K562 (cell line): ENCODE results near the gene GATC.

ENCODE experiments used
- CTCF ChIP-seq, 3 experiments: IDR thresholded peaks in 2 of 3; conservative IDR thresholded peaks in 1 of 3; 2 replicates each; pipeline ENCODE4 v1.5.1; 2011 to 2012; ENCODE audit warnings: low read length in 3 of 3, mild to moderate bottlenecking in 3 of 3, control low read depth in 2 of 3, improper control_type of control experiment in 1 of 3, inconsistent platforms in 1 of 3, low read depth in 1 of 3, mixed read lengths in 1 of 3, moderate library complexity in 1 of 3; ENCODE audit not compliant: insufficient read depth in 2 of 3
- ESRRA ChIP-seq: fragments of 450-650 bp; IDR thresholded peaks from 2 replicates; pipeline ENCODE4 v1.6.1; 2014; ENCODE audit warnings: low read depth, mild to moderate bottlenecking, moderate library complexity, borderline replicate concordance
- ETV5 ChIP-seq: sonication (generic); formaldehyde crosslinking; IDR thresholded peaks from 2 replicates; pipeline ENCODE4 v1.4.0; 2020; ENCODE audit warnings: low read depth, mild to moderate bottlenecking, missing genetic modification reagents
- EZH2 ChIP-seq: IDR thresholded peaks from 2 replicates; pipeline ENCODE4 v1.6.1; 2012; ENCODE audit warnings: low read depth, mild to moderate bottlenecking, inconsistent platforms, low read length, borderline replicate concordance
- FOXM1 ChIP-seq, 2 experiments: fragments of 450-650 bp in 1 of 2; sonication (generic) in 1 of 2; formaldehyde crosslinking in 1 of 2; IDR thresholded peaks; 2 replicates each; pipeline versions ENCODE4 v1.6.1 to v1.9.0; 2017 to 2022; ENCODE audit warnings: low read depth in 2 of 2, mild to moderate bottlenecking in 2 of 2, missing genetic modification reagents in 1 of 2, moderate library complexity in 1 of 2
- HNRNPH1 ChIP-seq: fragments of 200-400 bp; formaldehyde crosslinking; optimal IDR thresholded peaks from 2 replicates; pipeline ENCODE3; 2017; ENCODE audit warnings: low read depth, mild to moderate bottlenecking, low read length, moderate library complexity
- KLF10 ChIP-seq: fragments of 250-450 bp; sonication (Bioruptor Pico); IDR thresholded peaks from 2 replicates; pipeline ENCODE4 v1.6.1; 2021; ENCODE audit warnings: matching md5 sums
- MLX ChIP-seq, 2 experiments: fragments of 450-650 bp in 1 of 2; sonication (generic) in 1 of 2; formaldehyde crosslinking; conservative IDR thresholded peaks; 2 replicates each; pipeline versions ENCODE4 v1.4.0 to v1.8.1; 2020 to 2022; ENCODE audit warnings: mild to moderate bottlenecking in 1 of 2, missing genetic modification reagents in 1 of 2
- POLR2AphosphoS5 ChIP-seq: IDR thresholded peaks from 2 replicates; pipeline ENCODE4 v1.6.1; 2011; ENCODE audit warnings: mild to moderate bottlenecking, low read depth, low read length, moderate library complexity; ENCODE audit not compliant: control insufficient read depth, insufficient read depth
- RFX1 ChIP-seq: fragments of 450-650 bp; IDR thresholded peaks from 2 replicates; pipeline ENCODE4 v1.6.1; 2016; ENCODE audit warnings: mild to moderate bottlenecking, moderate library complexity
- SMAD3 ChIP-seq: fragments of 450-650 bp; formaldehyde crosslinking; conservative IDR thresholded peaks from 2 replicates; pipeline ENCODE4 v1.4.0; 2020; ENCODE audit warnings: mild to moderate bottlenecking
- ZNF121 ChIP-seq: sonication (generic); formaldehyde crosslinking; conservative IDR thresholded peaks from 2 replicates; pipeline ENCODE4 v1.8.0; 2022; ENCODE audit warnings: missing genetic modification reagents
- ZNF174 ChIP-seq: fragments of 250-450 bp; sonication (Bioruptor Pico); IDR thresholded peaks from 2 replicates; pipeline ENCODE4 v1.4.0; 2020; ENCODE audit warnings: mild to moderate bottlenecking
- TF ChIP-seq, protein P1 (sequence below), 2 experiments: fragments of 250-450 bp in 1 of 2; fragments of 450-650 bp in 1 of 2; sonication (Bioruptor Pico) in 1 of 2; IDR thresholded peaks; 2 replicates each; pipeline versions ENCODE4 v1.6.1 to v1.8.0; 2016 to 2021; ENCODE audit warnings: mild to moderate bottlenecking in 2 of 2, moderate library complexity in 2 of 2, missing compliant biosample characterization in 1 of 2, missing genetic modification characterization in 1 of 2

DNA sequence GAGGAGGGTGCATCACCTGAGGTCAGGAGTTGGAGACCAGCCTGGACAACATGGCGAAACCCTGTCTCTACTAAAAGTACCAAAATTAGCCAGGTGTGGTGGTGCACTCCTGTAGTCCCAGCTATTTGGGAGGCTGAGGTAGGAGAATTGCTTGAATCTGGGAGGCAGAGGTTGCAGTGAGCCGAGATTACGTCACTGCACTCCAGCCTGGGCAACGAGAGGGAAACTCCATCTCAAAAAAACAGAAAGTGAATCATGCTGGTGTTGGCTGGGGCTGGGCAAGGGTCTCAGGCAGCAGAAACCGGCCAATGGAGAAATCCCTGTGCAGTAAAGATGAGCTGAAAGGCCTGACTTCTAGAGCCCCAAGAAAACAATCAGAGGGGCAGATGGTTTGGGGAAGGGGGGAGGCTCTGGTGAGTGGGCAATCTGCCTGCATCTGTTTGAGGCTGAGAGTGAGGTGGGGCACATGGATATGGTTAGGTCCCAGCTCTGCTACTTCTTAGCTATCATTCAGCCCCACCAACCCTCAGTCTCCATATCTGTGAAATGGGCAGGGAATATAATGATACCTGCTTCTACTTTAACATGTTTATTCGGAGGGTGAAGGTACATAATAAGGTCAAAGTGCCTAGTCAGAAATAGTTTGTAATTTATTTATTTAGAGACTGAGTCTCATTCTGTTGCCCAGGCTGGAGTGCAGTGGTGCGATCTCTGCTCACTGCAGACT lies 29.6 kb upstream of the GATC start:
- no peak for TF ChIP-seq CTCF (IDR thresholded peaks at IDR 0.05 in 2 of 3, conservative IDR thresholded peaks at IDR 0.05 in 1 of 3; ENCODE audit: insufficient read depth in 2 of 3, low read depth in 1 of 3, low read length in 3 of 3)
- no peak for TF ChIP-seq MLX (CRISPR knock-in tag; conservative IDR thresholded peaks at IDR 0.05)
- no peak for TF ChIP-seq ZNF121 (CRISPR knock-in tag)
- TF ChIP-seq, protein P1, sequence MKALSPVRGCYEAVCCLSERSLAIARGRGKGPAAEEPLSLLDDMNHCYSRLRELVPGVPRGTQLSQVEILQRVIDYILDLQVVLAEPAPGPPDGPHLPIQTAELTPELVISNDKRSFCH (CRISPR knock-in tag; IDR thresholded peaks at IDR 0.05) = no peak
- TF ChIP-seq, protein P1 (tag; IDR thresholded peaks at IDR 0.05) = no peak
- no peak for TF ChIP-seq EZH2
- TF ChIP-seq FOXM1 (IDR thresholded peaks at IDR 0.05; ENCODE audit: low read depth) = no peak
- TF ChIP-seq FOXM1 (CRISPR knock-in tag; IDR thresholded peaks at IDR 0.05; ENCODE audit: low read depth) = no peak
- no peak for TF ChIP-seq ESRRA
- TF ChIP-seq POLR2AphosphoS5 = no peak
- no peak for TF ChIP-seq SMAD3 (CRISPR knock-in tag)
- no peak for TF ChIP-seq HNRNPH1
- TF ChIP-seq ZNF174 = no peak
- no peak for TF ChIP-seq RFX1
- TF ChIP-seq KLF10 = no peak
- no peak for TF ChIP-seq ETV5
